ENCODE measurements around the gene UBXN6.

UBXN6 gene

DNA sequence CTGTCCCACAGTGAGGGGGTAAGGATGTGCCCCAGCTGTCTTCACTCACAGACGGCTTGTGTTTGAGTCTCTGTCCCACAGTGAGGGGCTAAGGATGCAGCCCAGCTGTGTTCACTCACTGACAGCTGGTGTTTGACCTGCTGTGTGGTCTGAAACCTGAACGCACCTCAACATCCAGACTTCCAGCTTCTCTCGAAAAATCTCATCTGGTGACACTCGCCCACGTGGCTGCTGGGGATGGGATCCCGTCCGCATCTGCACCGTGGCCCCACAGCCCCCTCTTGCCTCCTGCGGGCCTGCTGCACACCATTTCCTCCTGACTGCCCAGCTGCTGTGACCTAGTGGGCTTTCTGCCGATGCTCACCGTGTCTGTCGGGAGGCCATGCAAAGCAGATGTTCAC is 27.8 kb downstream of the UBXN6 start:
- no peak for DNase-seq (ENCODE audit: low spot score)
- Mint-ChIP-seq H3K9me3 (no peaks in the 10 kb centered on the region), H3K27me3 (ENCODE audit: low read depth) (no peaks in the 10 kb centered on the region), H3K4me1 (ENCODE audit: low read depth) (peaks cover 2% of the 10 kb centered on the region), H3K4me3 (no peak overlapping the region), H3K27ac (no peak overlapping the region), H3K36me3 (ENCODE audit: low read depth) (peaks cover 54% of the 10 kb centered on the region)

DNA sequence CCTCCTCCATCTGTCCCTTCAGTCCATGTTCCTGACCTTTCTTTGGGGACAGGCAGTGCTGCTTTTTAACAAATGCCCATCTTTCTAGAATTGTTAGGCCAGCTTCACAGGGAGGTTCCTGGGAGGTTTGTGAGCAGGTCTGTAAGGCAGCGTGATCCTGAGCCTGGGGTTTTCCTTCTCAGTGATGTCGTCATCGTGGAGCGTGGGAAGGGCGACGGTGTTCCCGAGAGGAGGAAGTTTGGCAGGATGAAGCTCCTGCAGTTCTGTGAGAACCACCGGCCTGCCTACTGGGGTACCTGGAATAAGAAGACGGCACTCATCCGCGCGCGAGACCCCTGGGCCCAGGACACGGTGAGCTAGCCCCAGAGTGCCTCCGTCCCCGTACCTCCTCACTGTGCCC is 28.3 kb downstream of the UBXN6 start:
- Mint-ChIP-seq H3K36me3 (ENCODE audit: low read depth) (peaks cover 50% of the 10 kb centered on the region), H3K4me1 (ENCODE audit: low read depth) (peaks cover 2% of the 10 kb centered on the region)

DNA sequence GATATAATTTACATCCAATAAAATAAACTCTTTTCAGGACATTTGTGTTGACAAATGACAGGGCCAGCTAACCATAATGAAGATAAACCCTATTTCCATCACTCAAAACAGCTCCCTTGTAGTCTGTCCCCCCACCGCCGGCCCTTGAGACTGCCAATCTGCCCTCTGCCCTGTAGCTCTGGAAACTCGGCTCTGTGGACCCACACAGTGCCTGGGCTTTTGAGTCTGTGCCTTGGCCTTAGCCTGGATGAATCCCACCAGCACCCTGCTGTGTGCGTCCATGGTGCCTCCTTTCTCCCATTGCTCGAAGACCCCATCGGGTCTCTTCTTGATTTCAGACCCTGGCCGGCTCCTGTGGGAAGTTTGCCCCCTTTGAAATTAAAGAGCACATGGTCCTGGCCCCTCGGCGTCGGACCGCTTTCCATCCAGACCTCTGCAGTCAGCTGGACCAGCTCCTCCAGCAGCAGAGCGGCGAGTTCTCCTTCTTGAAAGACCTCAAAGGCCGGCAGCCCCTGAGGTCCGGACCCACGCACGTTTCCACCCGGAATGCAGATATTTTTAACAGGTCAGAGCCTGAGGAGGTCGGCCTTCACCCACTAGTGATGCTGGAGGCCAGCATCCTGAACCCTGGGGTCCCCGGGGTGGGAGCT is 29.1 kb downstream of the UBXN6 start:
- Mint-ChIP-seq H3K9me3 (no peaks in the 10 kb centered on the region), H3K36me3 (ENCODE audit: low read depth) (peaks cover 53% of the 10 kb centered on the region), H3K27ac (peak overlapping the region; percentile 26), H3K4me3 (no peak overlapping the region), H3K27me3 (ENCODE audit: low read depth) (no peaks in the 10 kb centered on the region), H3K4me1 (ENCODE audit: low read depth) (peaks cover 5% of the 10 kb centered on the region)
- DNase-seq (ENCODE audit: low spot score): no peak

More for the DNA sequence above, 28.3 kb downstream of the UBXN6 start:
- H3K9me3 Mint-ChIP-seq: no peaks in the 10 kb centered on the region
- no peaks in the 10 kb centered on the region for H3K27me3 Mint-ChIP-seq (ENCODE audit: low read depth)
- H3K27ac Mint-ChIP-seq: no peak overlapping the region
- no peak overlapping the region for H3K4me3 Mint-ChIP-seq
- no peak for DNase-seq (ENCODE audit: low spot score)

DNA sequence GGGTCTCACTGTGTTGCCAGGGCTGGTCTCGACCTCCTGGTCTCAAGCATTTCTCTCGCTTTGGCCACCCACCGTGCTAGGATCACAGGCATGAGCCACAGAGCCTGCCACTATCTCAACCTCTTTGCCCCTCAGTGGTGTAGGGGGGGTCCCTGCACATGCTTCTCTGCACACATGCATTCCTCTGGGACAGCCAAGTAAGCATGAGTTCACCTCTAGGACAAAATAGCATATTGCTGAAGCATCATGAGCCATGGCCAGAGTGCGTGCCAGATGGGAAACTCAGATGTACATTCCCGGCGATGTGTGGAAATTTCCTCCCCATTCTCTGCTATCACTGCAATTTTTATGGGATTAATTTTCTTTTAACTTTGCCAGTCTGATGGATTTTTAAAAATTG is 32.1 kb downstream of the UBXN6 start:
- Mint-ChIP-seq H3K4me1 (ENCODE audit: low read depth) (peaks cover 6% of the 10 kb centered on the region), H3K4me3 (no peak overlapping the region), H3K36me3 (ENCODE audit: low read depth) (peaks cover 49% of the 10 kb centered on the region), H3K27ac (no peak overlapping the region), H3K9me3 (no peaks in the 10 kb centered on the region), H3K27me3 (ENCODE audit: low read depth) (no peaks in the 10 kb centered on the region)
- no peak for DNase-seq (ENCODE audit: low spot score)

DNA sequence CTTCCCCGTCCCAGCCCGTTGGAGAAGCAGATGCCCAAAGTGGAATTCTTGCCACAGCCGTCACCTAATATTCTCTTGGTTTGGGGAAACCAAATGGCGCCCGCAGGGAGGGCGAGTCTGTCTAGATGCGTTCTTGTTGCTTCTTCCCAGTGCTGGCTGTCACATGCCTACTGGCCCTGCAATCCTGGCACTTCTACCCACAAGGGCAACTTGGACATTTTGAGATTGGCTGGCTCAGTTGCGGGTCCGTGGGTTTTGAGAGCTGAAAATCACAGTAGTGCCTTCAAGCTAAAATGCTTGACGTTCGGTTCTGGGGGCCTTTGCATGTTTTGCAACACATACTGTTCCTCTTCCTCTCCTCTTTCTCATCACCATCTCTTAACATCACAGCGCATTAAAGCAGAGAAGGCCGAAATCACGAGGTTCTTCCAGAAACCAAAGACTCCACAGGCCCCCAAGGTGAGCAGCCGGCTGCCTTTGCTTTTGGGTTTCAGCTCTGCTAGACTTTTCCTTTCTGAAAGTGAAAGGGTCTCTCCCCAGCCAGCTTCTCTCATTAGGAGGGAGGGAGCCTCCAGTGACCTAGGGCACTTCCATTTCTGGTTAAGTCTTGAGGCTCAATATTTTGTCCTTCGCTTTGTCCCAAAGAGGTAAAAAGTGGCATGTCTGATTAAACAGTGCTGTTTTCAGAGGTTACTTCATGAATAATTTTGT is 34.0 kb downstream of the UBXN6 start:
- Mint-ChIP-seq H3K4me3 (no peak overlapping the region), H3K4me1 (ENCODE audit: low read depth) (peaks cover 6% of the 10 kb centered on the region), H3K9me3 (no peaks in the 10 kb centered on the region), H3K36me3 (ENCODE audit: low read depth) (peaks cover 36% of the 10 kb centered on the region), H3K27ac (no peak overlapping the region), H3K27me3 (ENCODE audit: low read depth) (no peaks in the 10 kb centered on the region)
- DNase-seq (ENCODE audit: low spot score): no peak

DNA sequence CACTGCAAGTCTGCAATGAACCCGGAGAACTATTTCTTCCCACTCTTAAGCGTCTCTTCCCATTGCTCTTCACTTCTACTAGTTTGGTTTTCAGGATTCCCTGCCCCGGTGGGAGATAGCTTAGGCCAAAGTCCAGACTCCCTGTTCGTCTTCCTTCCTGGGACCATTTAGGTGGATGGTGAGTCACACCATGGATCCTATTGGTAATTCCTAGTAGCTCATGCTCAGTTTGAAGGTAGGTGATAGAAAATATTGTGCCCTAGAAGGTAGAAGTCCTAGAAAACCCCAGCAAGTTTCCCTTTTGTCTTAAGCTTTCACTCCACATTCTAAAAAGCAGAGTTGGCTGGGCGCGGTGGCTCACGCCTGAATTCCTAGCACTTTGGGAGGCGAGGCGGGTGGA is 41.3 kb downstream of the UBXN6 start:
- peaks cover 23% of the 10 kb centered on the region for H3K36me3 Mint-ChIP-seq (ENCODE audit: low read depth)
- H3K4me1 Mint-ChIP-seq (ENCODE audit: low read depth): peaks cover 2% of the 10 kb centered on the region
- no peak overlapping the region for H3K4me3 Mint-ChIP-seq
- no peaks in the 10 kb centered on the region for H3K27me3 Mint-ChIP-seq (ENCODE audit: low read depth)
- H3K9me3 Mint-ChIP-seq: no peaks in the 10 kb centered on the region
- no peak overlapping the region for H3K27ac Mint-ChIP-seq
- DNase-seq (ENCODE audit: low spot score): no peak

DNA sequence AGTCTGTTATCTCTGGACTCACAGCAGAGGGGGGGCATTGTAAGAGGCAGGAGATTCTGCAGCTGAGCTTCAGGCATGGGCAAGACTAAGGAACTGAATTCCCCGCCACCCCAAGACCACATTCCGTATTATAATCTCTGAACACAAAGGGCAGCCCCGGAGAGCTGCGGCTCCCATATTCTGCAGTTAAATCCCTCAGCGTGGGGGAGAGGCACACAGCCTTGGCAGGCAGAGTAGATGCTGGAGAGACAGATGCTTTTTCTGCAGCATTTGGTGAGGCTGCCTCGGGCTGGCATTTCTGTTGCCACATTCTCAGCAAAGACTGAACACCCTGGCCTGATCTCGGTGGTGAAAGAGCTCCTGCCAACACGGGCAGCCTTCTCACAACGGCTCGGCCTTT is 42.2 kb downstream of the UBXN6 start:
- Mint-ChIP-seq H3K4me3 (no peak overlapping the region), H3K4me1 (ENCODE audit: low read depth) (peaks cover 2% of the 10 kb centered on the region), H3K36me3 (ENCODE audit: low read depth) (peaks cover 23% of the 10 kb centered on the region), H3K27me3 (ENCODE audit: low read depth) (no peaks in the 10 kb centered on the region), H3K9me3 (no peaks in the 10 kb centered on the region), H3K27ac (no peak overlapping the region)
- DNase-seq (ENCODE audit: low spot score): no peak

DNA sequence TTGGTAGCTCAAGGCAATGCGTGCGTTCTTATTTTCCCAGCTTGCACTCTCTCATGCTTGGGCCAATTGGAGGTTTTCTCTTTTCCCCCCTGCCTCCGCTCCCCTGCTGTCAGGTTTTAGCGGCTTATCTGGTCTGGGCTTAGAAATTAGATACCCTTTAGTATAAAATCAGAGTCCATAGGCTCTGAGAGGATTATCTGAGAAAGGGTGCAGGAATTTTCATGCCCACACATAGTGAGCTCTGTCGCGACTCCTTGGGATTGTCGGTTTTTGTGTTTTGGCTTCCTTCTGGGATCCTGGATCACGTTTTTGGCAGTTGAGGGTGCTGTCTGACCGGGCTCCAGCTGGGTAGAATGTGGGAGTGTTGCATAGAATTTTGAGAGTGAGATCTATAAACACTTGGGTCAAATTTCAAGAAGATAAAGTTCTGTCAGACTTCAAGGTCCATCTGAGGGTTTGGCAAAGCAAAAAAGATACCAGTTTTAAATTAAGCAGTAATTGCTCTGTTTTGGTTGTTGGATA is 42.7 kb downstream of the UBXN6 start:
- Mint-ChIP-seq H3K4me3 (no peak overlapping the region), H3K9me3 (no peaks in the 10 kb centered on the region), H3K36me3 (ENCODE audit: low read depth) (peaks cover 22% of the 10 kb centered on the region), H3K4me1 (ENCODE audit: low read depth) (peaks cover 2% of the 10 kb centered on the region), H3K27me3 (ENCODE audit: low read depth) (no peaks in the 10 kb centered on the region), H3K27ac (no peak overlapping the region)
- DNase-seq (ENCODE audit: low spot score): no peak

DNA sequence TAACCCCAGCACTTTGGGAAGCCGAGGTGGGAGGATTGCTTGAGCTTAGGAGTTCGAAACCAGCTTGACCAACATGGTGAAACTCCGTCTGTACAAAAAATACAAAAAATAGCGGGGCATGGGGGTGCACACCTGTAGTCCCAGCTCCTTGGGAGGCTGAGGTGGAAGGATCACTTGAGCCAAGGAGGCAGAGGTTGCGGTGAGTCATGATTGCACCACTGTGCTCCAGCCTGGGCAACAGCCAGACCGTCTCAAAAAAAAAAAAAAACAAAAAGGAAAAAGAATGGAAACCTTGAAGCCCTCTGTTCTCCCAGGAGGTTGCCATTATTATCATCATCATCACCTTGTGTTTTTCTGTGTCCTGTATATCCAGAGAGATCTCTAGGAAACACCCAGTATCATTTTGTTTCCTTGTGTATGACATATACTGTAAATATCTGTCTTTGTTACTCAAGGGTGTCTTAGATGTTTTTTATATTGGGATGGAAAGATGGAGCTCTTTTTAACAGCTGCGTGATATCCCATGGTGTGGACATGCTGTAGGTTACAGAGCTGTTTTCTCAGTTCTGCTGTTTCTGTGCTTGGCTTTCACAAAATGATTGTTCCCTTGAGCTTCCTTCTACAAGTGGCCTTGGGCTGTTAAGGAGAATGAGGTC is 43.3 kb downstream of the UBXN6 start:
- no peak for DNase-seq (ENCODE audit: low spot score)
- H3K4me3 Mint-ChIP-seq: no peak overlapping the region
- peaks cover 24% of the 10 kb centered on the region for H3K36me3 Mint-ChIP-seq (ENCODE audit: low read depth)
- H3K4me1 Mint-ChIP-seq (ENCODE audit: low read depth): peaks cover 2% of the 10 kb centered on the region
- H3K27ac Mint-ChIP-seq: no peak overlapping the region
- H3K27me3 Mint-ChIP-seq (ENCODE audit: low read depth): no peaks in the 10 kb centered on the region
- H3K9me3 Mint-ChIP-seq: no peaks in the 10 kb centered on the region

DNA sequence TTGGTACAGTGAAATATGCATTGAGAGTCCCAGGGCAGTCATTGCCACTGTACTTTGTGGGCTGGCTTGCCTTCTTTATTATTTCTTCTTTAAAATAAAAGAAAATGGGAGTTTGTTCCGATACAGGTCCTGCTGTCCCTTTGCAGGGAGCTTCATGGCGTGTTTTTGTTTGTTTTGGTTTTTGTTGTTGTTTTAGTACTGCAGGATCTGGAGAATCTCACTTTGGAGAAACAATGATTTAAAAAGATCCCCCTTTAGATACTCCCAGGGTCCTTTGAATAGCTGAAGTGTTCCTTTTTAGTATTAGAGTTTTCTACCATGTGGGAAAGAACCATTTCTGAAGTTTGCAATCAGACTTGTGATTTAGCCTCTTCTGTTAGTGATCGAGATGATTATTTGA is 44.0 kb downstream of the UBXN6 start:
- no peaks in the 10 kb centered on the region for H3K9me3 Mint-ChIP-seq
- DNase-seq (ENCODE audit: low spot score): no peak
- no peaks in the 10 kb centered on the region for H3K27me3 Mint-ChIP-seq (ENCODE audit: low read depth)
- no peak overlapping the region for H3K27ac Mint-ChIP-seq
- peaks cover 2% of the 10 kb centered on the region for H3K4me1 Mint-ChIP-seq (ENCODE audit: low read depth)
- H3K36me3 Mint-ChIP-seq (ENCODE audit: low read depth): peaks cover 28% of the 10 kb centered on the region
- no peak overlapping the region for H3K4me3 Mint-ChIP-seq

DNA sequence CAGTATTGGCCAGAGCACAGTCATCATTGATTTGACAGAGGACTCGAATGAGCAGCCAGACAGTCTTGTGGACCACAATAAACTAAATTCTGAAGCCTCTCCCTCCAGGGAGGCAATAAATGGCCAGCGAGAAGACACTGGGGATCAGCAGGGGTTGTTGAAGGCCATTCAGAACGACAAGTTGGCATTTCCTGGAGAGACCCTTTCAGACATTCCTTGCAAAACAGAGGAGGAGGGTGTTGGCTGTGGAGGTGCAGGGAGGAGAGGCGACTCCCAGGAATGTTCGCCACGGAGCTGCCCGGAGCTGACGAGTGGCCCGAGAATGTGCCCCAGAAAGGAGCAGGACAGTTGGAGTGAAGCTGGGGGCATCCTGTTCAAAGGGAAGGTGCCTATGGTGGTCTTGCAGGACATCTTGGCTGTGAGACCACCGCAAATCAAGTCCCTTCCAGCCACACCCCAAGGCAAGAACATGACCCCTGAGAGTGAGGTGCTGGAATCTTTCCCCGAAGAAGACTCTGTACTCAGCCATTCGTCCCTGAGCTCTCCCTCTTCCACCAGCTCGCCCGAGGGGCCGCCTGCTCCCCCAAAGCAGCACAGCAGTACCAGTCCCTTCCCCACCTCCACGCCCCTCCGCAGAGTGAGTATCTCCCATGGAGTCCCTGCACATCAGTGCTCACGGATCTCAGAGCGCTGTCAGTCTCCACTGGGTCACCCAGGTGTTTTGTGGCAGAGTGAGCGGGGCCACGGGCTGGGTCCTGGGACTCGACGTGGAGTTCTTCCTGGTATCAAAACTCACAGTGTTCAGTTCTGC is 48.3 kb downstream of the UBXN6 start:
- no peak overlapping the region for H3K4me3 Mint-ChIP-seq
- no peak for DNase-seq (ENCODE audit: low spot score)
- peaks cover 15% of the 10 kb centered on the region for H3K4me1 Mint-ChIP-seq (ENCODE audit: low read depth)
- H3K27ac Mint-ChIP-seq: no peak overlapping the region
- H3K27me3 Mint-ChIP-seq (ENCODE audit: low read depth): no peaks in the 10 kb centered on the region
- no peaks in the 10 kb centered on the region for H3K9me3 Mint-ChIP-seq
- H3K36me3 Mint-ChIP-seq (ENCODE audit: low read depth): peaks cover 40% of the 10 kb centered on the region

DNA sequence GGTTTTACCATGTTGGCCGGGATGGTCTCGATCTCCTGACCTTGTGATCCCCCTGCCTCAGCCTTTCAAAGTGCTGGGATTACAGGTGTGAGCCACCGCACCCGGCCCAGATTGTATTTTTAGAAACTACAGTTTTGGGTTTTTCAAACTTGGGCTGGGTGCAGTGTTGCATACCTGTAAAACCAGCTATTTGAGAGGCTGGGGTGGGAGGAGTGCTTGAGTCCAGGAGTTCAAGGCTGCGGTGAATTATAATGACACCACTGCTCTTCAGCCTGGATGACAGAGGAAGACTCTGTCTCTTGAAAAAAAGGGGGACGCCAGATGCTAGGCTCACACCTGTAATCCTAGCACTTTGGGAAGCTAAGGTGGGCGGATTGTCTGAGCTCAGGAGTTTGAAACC is 51.0 kb downstream of the UBXN6 start:
- DNase-seq (ENCODE audit: low spot score): no peak
- Mint-ChIP-seq H3K9me3 (no peaks in the 10 kb centered on the region), H3K27me3 (ENCODE audit: low read depth) (no peaks in the 10 kb centered on the region), H3K4me3 (no peak overlapping the region), H3K36me3 (ENCODE audit: low read depth) (peaks cover 34% of the 10 kb centered on the region), H3K4me1 (ENCODE audit: low read depth) (peaks cover 31% of the 10 kb centered on the region), H3K27ac (no peak overlapping the region)

DNA sequence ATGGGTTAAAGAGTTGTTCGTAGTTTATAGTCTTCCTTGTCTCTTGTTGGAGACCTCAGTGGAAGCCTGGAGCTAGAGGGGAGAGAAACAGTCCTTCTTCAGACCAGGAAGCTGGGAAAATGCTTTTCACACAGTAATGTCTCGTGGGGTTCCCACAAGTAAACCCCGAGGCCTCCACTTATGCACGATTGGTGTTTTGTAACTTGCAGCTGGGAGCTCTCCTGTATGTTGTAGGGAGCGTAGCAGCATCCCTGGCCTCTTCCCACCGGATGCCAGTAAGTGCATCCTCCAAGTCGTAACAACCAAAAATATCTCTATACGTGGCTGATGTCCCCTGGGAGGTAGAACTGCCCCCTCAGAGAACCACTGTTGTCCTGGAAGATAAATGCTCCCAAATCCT is 51.6 kb downstream of the UBXN6 start:
- no peak for DNase-seq (ENCODE audit: low spot score)
- H3K27ac Mint-ChIP-seq: no peak overlapping the region
- H3K4me3 Mint-ChIP-seq: no peak overlapping the region
- H3K36me3 Mint-ChIP-seq (ENCODE audit: low read depth): peaks cover 34% of the 10 kb centered on the region
- H3K9me3 Mint-ChIP-seq: no peaks in the 10 kb centered on the region
- H3K27me3 Mint-ChIP-seq (ENCODE audit: low read depth): no peaks in the 10 kb centered on the region
- H3K4me1 Mint-ChIP-seq (ENCODE audit: low read depth): peaks cover 37% of the 10 kb centered on the region
